Activated naive CD4-positive, alpha-beta T cell treated with anti-CD3 and anti-CD28 coated beads, Interleukin-2, amount 50 U/mL, for 16 hours (primary cell): ENCODE measurements around the gene LAGE3.

Experiments used
- DNase-seq: peaks from one replicate; pipeline ENCODE4 v3.0.0-alpha.2; 2020

Gene LAGE3

DNA sequence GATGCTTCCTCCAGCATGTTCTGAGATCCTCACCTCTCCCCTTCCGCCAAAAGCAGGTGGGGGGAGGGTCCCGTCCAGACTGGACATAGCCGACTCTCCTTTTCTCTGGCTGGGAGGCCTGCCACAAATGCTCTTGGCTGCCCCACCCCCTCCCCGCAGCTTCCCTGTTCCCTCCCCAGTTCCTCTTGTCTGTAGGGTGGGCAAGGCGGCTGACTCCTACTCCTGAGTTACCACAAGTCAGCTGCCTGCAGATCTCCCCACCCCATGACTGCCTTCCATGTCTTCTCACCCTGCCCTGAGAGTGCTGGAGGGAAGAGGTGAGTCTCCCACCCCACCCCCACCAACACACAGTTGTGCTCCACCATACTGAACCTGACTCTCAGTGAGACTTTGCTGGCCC, 47.7 kb downstream of the LAGE3 start:
- no peak for DNase-seq

GRCh38 chrX:154430916-154431315, 48.2 kb downstream of the LAGE3 start:
- DNase-seq: no peak

DNA sequence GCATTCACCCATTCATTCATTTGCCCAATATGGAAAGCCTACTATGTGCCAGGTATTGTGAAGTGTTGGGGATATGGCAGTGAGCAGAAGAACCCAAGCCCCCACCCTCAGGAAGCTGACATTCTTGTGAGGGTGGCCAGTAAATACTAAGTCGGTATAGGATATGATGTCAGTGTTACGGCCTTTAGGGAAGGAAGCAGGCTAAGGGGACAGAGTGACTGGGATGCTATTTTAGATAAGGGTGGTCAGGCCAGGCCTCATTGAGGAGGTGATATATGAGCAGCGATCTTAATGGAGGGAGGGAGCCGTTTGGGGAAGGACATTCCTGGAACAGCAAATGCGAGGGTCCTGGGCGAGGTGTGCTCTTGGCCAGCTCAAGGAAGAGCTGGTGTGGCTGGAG, 48.6 kb downstream of the LAGE3 start:
- DNase-seq: no peak

- DNase-seq: no peak
Observed at GRCh38 chrX:154429711-154430110, 49.4 kb downstream of the LAGE3 start.

- DNase-seq: peak; percentile 89
Observed at GRCh38 chrX:154428176-154429171, 50.6 kb downstream of the LAGE3 start, which contains the start of gene ATP6AP1. Gene ATP6AP1, plus strand, starts transcription at chrX:154428677. Its CDS starts 16 bp downstream, at chrX:154428693.
